Fibroblast of lung (primary cell): Measurements from ENCODE around the gene TRIAP1. TPM values are rescaled to one million over a fixed set of nuclear protein-coding genes. Genes with fewer than 3 reads are reported as not detected.

Experiments
- DNase-seq, 2 donors: peaks; one replicate each; pipeline versions ENCODE4 v3.0.0 to v3.0.0-alpha.2; 2010; ENCODE audit warnings: low read depth in 2 of 2
- H2AFZ ChIP-seq: 2 replicates; pipeline ENCODE4 v1.5.1; 2012; ENCODE audit warnings: low read length, control low read depth, inconsistent platforms
- H3K27ac ChIP-seq: 2 replicates; pipeline ENCODE4 v1.5.1; 2011; ENCODE audit warnings: low read length, control low read depth; ENCODE audit not compliant: insufficient read depth
- H3K27me3 ChIP-seq: 2 replicates; pipeline ENCODE4 v1.5.1; 2011; ENCODE audit warnings: mild to moderate bottlenecking, low read length; ENCODE audit not compliant: control insufficient read depth, insufficient read depth
- H3K36me3 ChIP-seq: 2 replicates; pipeline ENCODE4 v1.5.1; 2011; ENCODE audit warnings: low read length; ENCODE audit not compliant: control insufficient read depth, insufficient read depth
- H3K4me1 ChIP-seq: 2 replicates; pipeline ENCODE4 v1.5.1; 2011; ENCODE audit warnings: low read length; ENCODE audit not compliant: control insufficient read depth, insufficient read depth; ENCODE audit errors: extremely low read depth
- H3K4me2 ChIP-seq: 2 replicates; pipeline ENCODE4 v1.5.1; 2011; ENCODE audit warnings: low read length, control low read depth; ENCODE audit not compliant: insufficient read depth; ENCODE audit errors: extremely low read depth
- H3K4me3 ChIP-seq, 4 experiments: fragments of 200-600 bp in 1 of 4; sonication (generic) in 1 of 4; replicated peaks in 1 of 4; 2 replicates each; pipeline ENCODE4 v1.5.1; 2011 to 2016; ENCODE audit warnings: low read length in 4 of 4, low read depth in 3 of 4, mild to moderate bottlenecking in 3 of 4, control low read depth in 2 of 4, inconsistent platforms in 1 of 4, mixed read lengths in 1 of 4; ENCODE audit not compliant: insufficient read depth in 1 of 4; ENCODE audit errors: control extremely low read depth in 1 of 4
- H3K79me2 ChIP-seq: 2 replicates; pipeline ENCODE4 v1.5.1; 2012; ENCODE audit warnings: mild to moderate bottlenecking, low read length, inconsistent platforms; ENCODE audit not compliant: control insufficient read depth, insufficient read depth
- H3K9ac ChIP-seq: 2 replicates; pipeline ENCODE4 v1.5.1; 2011; ENCODE audit warnings: mild to moderate bottlenecking, low read length, control low read depth; ENCODE audit not compliant: insufficient read depth
- H3K9me3 ChIP-seq: 2 replicates; pipeline ENCODE4 v1.5.1; 2012; ENCODE audit warnings: low read depth, low read length; ENCODE audit not compliant: control insufficient read depth, insufficient read depth
- H4K20me1 ChIP-seq: 2 replicates; pipeline ENCODE4 v1.5.1; 2011; ENCODE audit warnings: low read length; ENCODE audit not compliant: control insufficient read depth, insufficient read depth; ENCODE audit errors: extremely low read depth
- EZH2 ChIP-seq: IDR thresholded peaks from 2 replicates; pipeline ENCODE4 v1.5.1; 2012; ENCODE audit warnings: low read length, control low read depth, mild to moderate bottlenecking; ENCODE audit errors: missing control alignments
- polyA plus RNA-seq, 2 donors: library from polyadenylated mRNA; depleted of rRNA in 1 of 2; stranded (reverse) in 1 of 2; unstranded in 1 of 2; fragments of >200 nt; gene quantifications; 2 replicates each; pipeline ENCODE4 v1.2.1, GENCODE V29; 2011 to 2012; ENCODE audit warnings: missing spikeins in 1 of 2
- total RNA-seq: library from RNA; depleted of rRNA; stranded (reverse); fragments of >200 nt; gene quantifications from 2 replicates; pipeline ENCODE4 v1.2.1, GENCODE V29; 2014
- TF ChIP-seq, protein P1 (sequence below), 2 donors: IDR thresholded peaks in 1 of 2; conservative IDR thresholded peaks in 1 of 2; 1 replicate in 1 of 2; 2 replicates in 1 of 2; pipeline ENCODE4 v1.5.1; 2011 to 2012; ENCODE audit warnings: low read length in 2 of 2, control low read depth in 1 of 2, inconsistent platforms in 1 of 2, low read depth in 1 of 2, mild to moderate bottlenecking in 1 of 2

TRIAP1 gene
- total and polyA plus RNA-seq, 2 donors (not counting 1 experiment from before 2014, with no cell fraction given) = 29.6 to 52.7 TPM

DNA sequence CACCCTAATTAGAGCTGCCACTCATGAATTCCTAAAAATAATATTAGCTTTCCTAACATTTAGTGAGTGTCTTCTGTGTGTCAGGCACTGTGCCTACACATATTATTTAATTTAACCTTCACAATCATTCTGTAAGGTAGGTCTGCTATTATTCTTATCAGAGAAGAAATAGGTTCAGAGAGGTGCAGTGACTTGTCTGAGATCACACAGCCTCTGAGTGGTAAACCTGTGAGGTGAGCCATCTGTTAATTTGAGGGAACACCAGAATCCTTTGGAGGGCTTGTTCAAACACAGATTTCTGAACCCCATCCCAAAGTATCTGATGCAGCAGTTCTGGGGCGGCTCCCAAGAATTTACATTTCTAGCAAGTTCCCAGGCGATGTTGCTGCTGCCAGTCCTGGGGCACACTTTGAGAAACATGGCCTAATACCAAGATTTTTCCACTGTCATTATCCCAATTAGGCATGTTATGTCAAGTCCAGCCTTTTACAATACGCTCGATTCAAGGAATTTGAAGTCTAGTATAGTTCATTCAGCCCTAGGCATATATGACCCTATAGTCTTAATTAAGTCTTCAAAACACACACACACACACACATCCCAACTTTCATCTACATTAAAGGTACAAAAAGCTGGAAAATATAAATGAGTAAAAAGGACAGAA is 28.1 kb downstream of the TRIAP1 start:
- Histone ChIP-seq H3K36me3 (no peaks in the 10 kb centered on the region), H3K4me2 (no peak overlapping the region), H2AFZ (no peak overlapping the region), H3K4me3 (no peak overlapping the region), H4K20me1 (no peaks in the 10 kb centered on the region), H3K4me1 (no peaks in the 10 kb centered on the region), H3K9me3 (no peaks in the 10 kb centered on the region), H3K9ac (no peak overlapping the region), H3K27me3 (peaks cover 2% of the 10 kb centered on the region), H3K79me2 (no peaks in the 10 kb centered on the region), H3K27ac (no peak overlapping the region)
- no peak for DNase-seq
- TF ChIP-seq, protein P1, sequence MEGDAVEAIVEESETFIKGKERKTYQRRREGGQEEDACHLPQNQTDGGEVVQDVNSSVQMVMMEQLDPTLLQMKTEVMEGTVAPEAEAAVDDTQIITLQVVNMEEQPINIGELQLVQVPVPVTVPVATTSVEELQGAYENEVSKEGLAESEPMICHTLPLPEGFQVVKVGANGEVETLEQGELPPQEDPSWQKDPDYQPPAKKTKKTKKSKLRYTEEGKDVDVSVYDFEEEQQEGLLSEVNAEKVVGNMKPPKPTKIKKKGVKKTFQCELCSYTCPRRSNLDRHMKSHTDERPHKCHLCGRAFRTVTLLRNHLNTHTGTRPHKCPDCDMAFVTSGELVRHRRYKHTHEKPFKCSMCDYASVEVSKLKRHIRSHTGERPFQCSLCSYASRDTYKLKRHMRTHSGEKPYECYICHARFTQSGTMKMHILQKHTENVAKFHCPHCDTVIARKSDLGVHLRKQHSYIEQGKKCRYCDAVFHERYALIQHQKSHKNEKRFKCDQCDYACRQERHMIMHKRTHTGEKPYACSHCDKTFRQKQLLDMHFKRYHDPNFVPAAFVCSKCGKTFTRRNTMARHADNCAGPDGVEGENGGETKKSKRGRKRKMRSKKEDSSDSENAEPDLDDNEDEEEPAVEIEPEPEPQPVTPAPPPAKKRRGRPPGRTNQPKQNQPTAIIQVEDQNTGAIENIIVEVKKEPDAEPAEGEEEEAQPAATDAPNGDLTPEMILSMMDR (conservative IDR thresholded peaks at IDR 0.05 in 1 of 2, IDR thresholded peaks at IDR 0.05 in 1 of 2; ENCODE audit: low read depth in 1 of 2, low read length in 2 of 2) = no peak
- no peak for TF ChIP-seq EZH2

DNA sequence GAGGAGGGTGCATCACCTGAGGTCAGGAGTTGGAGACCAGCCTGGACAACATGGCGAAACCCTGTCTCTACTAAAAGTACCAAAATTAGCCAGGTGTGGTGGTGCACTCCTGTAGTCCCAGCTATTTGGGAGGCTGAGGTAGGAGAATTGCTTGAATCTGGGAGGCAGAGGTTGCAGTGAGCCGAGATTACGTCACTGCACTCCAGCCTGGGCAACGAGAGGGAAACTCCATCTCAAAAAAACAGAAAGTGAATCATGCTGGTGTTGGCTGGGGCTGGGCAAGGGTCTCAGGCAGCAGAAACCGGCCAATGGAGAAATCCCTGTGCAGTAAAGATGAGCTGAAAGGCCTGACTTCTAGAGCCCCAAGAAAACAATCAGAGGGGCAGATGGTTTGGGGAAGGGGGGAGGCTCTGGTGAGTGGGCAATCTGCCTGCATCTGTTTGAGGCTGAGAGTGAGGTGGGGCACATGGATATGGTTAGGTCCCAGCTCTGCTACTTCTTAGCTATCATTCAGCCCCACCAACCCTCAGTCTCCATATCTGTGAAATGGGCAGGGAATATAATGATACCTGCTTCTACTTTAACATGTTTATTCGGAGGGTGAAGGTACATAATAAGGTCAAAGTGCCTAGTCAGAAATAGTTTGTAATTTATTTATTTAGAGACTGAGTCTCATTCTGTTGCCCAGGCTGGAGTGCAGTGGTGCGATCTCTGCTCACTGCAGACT is 29.5 kb downstream of the TRIAP1 start:
- no peaks in the 10 kb centered on the region for H4K20me1 ChIP-seq
- H3K9me3 ChIP-seq = no peaks in the 10 kb centered on the region
- no peak overlapping the region for H3K27ac ChIP-seq
- peaks cover 2% of the 10 kb centered on the region for H3K27me3 ChIP-seq
- H3K79me2 ChIP-seq = no peaks in the 10 kb centered on the region
- H3K9ac ChIP-seq = no peak overlapping the region
- H2AFZ ChIP-seq = no peak overlapping the region
- H3K4me2 ChIP-seq = no peak overlapping the region
- TF ChIP-seq EZH2 = no peak
- TF ChIP-seq, protein P1 (conservative IDR thresholded peaks at IDR 0.05 in 1 of 2, IDR thresholded peaks at IDR 0.05 in 1 of 2; ENCODE audit: low read depth in 1 of 2, low read length in 2 of 2) = no peak
- no peaks in the 10 kb centered on the region for H3K36me3 ChIP-seq
- H3K4me1 ChIP-seq = no peaks in the 10 kb centered on the region
- H3K4me3 ChIP-seq = no peak overlapping the region
- DNase-seq = no peak

GRCh38 chr12:120413901-120414695 is 32.1 kb downstream of the TRIAP1 start:
- no peaks in the 10 kb centered on the region for H3K4me1 ChIP-seq
- no peak for TF ChIP-seq EZH2
- TF ChIP-seq, protein P1 (conservative IDR thresholded peaks at IDR 0.05 in 1 of 2, IDR thresholded peaks at IDR 0.05 in 1 of 2; ENCODE audit: low read depth in 1 of 2, low read length in 2 of 2) = no peak
- no peak overlapping the region for H3K27ac ChIP-seq
- H3K27me3 ChIP-seq = peaks cover 2% of the 10 kb centered on the region
- no peaks in the 10 kb centered on the region for H3K9me3 ChIP-seq
- H3K9ac ChIP-seq = no peak overlapping the region
- no peak overlapping the region for H3K4me2 ChIP-seq
- no peak for DNase-seq
- no peaks in the 10 kb centered on the region for H3K36me3 ChIP-seq
- H3K79me2 ChIP-seq = no peaks in the 10 kb centered on the region
- no peaks in the 10 kb centered on the region for H4K20me1 ChIP-seq
- H2AFZ ChIP-seq = no peak overlapping the region
- H3K4me3 ChIP-seq = no peak overlapping the region
